HepG2 (cell line): Measurements from ENCODE around the gene FBXW2. TPM values are rescaled to one million over a fixed set of nuclear protein-coding genes. Genes with fewer than 3 reads are reported as not detected.

Experiments
- CEBPZ ChIP-seq: IDR thresholded peaks from 2 replicates; pipeline ENCODE4 v1.6.1; 2012; ENCODE audit warnings: low read length, improper control_type of control experiment
- DR1 ChIP-seq: sonication (generic); formaldehyde crosslinking; IDR thresholded peaks from 2 replicates; pipeline ENCODE4 v1.8.0; 2021; ENCODE audit warnings: mild to moderate bottlenecking, missing genetic modification reagents, inconsistent platforms
- FOXP1 ChIP-seq, 2 experiments: fragments of 450-650 bp in 1 of 2; IDR thresholded peaks; 2 replicates each; pipeline ENCODE4 v1.6.1; 2017 to 2018; ENCODE audit warnings: antibody characterized with exemption in 1 of 2
- MIXL1 ChIP-seq: IDR thresholded peaks from 2 replicates; pipeline ENCODE4 v1.6.1; 2016
- PATZ1 ChIP-seq: sonication (generic); formaldehyde crosslinking; IDR thresholded peaks from 2 replicates; pipeline ENCODE4 v1.4.0; 2020; ENCODE audit warnings: missing genetic modification reagents
- PLRG1 ChIP-seq: fragments of 450-650 bp; conservative IDR thresholded peaks from 2 replicates; pipeline ENCODE4 v1.6.1; 2016
- RELA ChIP-seq: sonication (generic); formaldehyde crosslinking; IDR thresholded peaks from 2 replicates; pipeline ENCODE4 v1.4.0; 2020; ENCODE audit warnings: missing genetic modification reagents
- TRAFD1 ChIP-seq: sonication (generic); formaldehyde crosslinking; IDR thresholded peaks from 2 replicates; pipeline ENCODE4 v1.5.1; 2020; ENCODE audit warnings: missing genetic modification reagents, mild to moderate bottlenecking, borderline replicate concordance
- ZNF253 ChIP-seq: sonication (generic); formaldehyde crosslinking; IDR thresholded peaks from 2 replicates; pipeline ENCODE4 v1.8.0; 2022; ENCODE audit warnings: mild to moderate bottlenecking, missing genetic modification reagents, borderline replicate concordance
- ZNF460 ChIP-seq: sonication (generic); formaldehyde crosslinking; IDR thresholded peaks from 2 replicates; pipeline ENCODE4 v1.5.1; 2020; ENCODE audit warnings: missing genetic modification reagents, mild to moderate bottlenecking, borderline replicate concordance
- ZNF510 ChIP-seq: sonication (generic); formaldehyde crosslinking; IDR thresholded peaks from 2 replicates; pipeline ENCODE4 v1.4.0; 2020; ENCODE audit warnings: low read depth, mild to moderate bottlenecking, missing genetic modification reagents
- ZNF646 ChIP-seq: sonication (generic); formaldehyde crosslinking; IDR thresholded peaks from 2 replicates; pipeline ENCODE4 v1.9.0; 2021; ENCODE audit warnings: mild to moderate bottlenecking, missing genetic modification reagents
- ZSCAN9 ChIP-seq: IDR thresholded peaks from 2 replicates; pipeline ENCODE4 v1.6.1; 2016; ENCODE audit warnings: borderline replicate concordance
- polyA plus RNA-seq, 8 experiments: library from polyadenylated mRNA; depleted of rRNA in 3 of 8; stranded (reverse) in 7 of 8; unstranded in 1 of 8; fragments of >200 nt; fragmentation: Illumina TruSeq in 4 of 8; extraction: Trizol in 4 of 8; gene quantifications; 2 replicates each; pipeline versions ENCODE4 v1.2.1 to v1.2.3, GENCODE V29; 2011 to 2016; ENCODE audit warnings: low read depth in 4 of 8, missing spikeins in 1 of 8, mixed read lengths in 1 of 8; ENCODE audit not compliant: insufficient read depth in 1 of 8
- total RNA-seq, 5 experiments: library from RNA; depleted of rRNA; stranded (reverse); fragments of >200 nt; fragmentation: Illumina TruSeq; extraction: Trizol; gene quantifications; 2 replicates each; pipeline ENCODE4 v1.2.3, GENCODE V29; 2016; ENCODE audit warnings: low read depth in 1 of 5

Gene FBXW2
- total and polyA plus RNA-seq, 2 of the 13 experiments (the other 11 are each of a cell fraction or from before 2014, with no cell fraction given) = 35.4 to 43.1 TPM

GRCh38 chr9:120792898-120793765 lies at the start of gene FBXW2 (continued):
- TF ChIP-seq ZNF253 = 0 out of 2 replicates have a peak, but pooled peaks have one; percentile 78
- TF ChIP-seq PLRG1 = no peak
- TF ChIP-seq DR1 = peak; percentile 90
- TF ChIP-seq RELA (CRISPR knock-in tag) = no peak
- TF ChIP-seq ZSCAN9 (CRISPR knock-in tag) = peak; percentile 69; the same call in 1 of the 2 replicates
- no peak for TF ChIP-seq ZNF460
- no peak for TF ChIP-seq TRAFD1 (CRISPR knock-in tag)
- TF ChIP-seq ZNF510 = no peak
- TF ChIP-seq PATZ1 (CRISPR knock-in tag) = peak; percentile 88
- no peak for TF ChIP-seq ZNF646
- no peak for TF ChIP-seq FOXP1 (IDR thresholded peaks at IDR 0.05)
- peak; percentile 40; the same call in 1 of the 2 replicates for TF ChIP-seq FOXP1 (CRISPR knock-in tag; IDR thresholded peaks at IDR 0.05)
- peak; percentile 81 for TF ChIP-seq MIXL1
- TF ChIP-seq CEBPZ = no peak
